ELR (cell line): Measurements from ENCODE around the gene DENND2D.

Source experiments
- DNase-seq: peaks from one replicate; pipeline ENCODE4 v3.0.0-alpha.2; 2015; ENCODE audit warnings: low read depth

Gene DENND2D

GRCh38 chr1:111199881-111200801 is at the start of gene DENND2D:
TSS of gene DENND2D (minus strand) at chr1:111200646. CDS start at chr1:111200459, 187 bp downstream.
- DNase-seq, result no peak

- DNase-seq, result no peak
Measured at GRCh38 chr1:111249960-111250359, 49.5 kb upstream of the DENND2D start.

- no peak for DNase-seq
Measured at GRCh38 chr1:111247125-111247838, 46.8 kb upstream of the DENND2D start.

GRCh38 chr1:111242805-111243523 is 42.5 kb upstream of the DENND2D start:
- no peak for DNase-seq

- peak; percentile 20 for DNase-seq
Measured at GRCh38 chr1:111241797-111242196, 41.4 kb upstream of the DENND2D start.

- DNase-seq, result no peak
Measured at GRCh38 chr1:111238056-111238795, 37.8 kb upstream of the DENND2D start.

GRCh38 chr1:111236806-111237205 is 36.4 kb upstream of the DENND2D start:
- DNase-seq, result no peak

- no peak for DNase-seq
Measured at GRCh38 chr1:111236379-111236778, 35.9 kb upstream of the DENND2D start.

- peak; percentile 70 for DNase-seq
Measured at GRCh38 chr1:111234866-111235265, 34.4 kb upstream of the DENND2D start.

GRCh38 chr1:111234258-111234657 is 33.8 kb upstream of the DENND2D start:
- peak; percentile 50 for DNase-seq

- DNase-seq, result no peak
Measured at GRCh38 chr1:111232134-111232533, 31.7 kb upstream of the DENND2D start.

- no peak for DNase-seq
Measured at GRCh38 chr1:111228748-111229126, 28.3 kb upstream of the DENND2D start.

- DNase-seq, result peak; percentile 76
Measured at GRCh38 chr1:111227851-111228747, 27.7 kb upstream of the DENND2D start.

GRCh38 chr1:111227434-111227833 is 27.0 kb upstream of the DENND2D start, which contains the start of gene CHI3L2:
TSS of gene CHI3L2 (plus strand) at chr1:111227713. CDS start at chr1:111227730, 17 bp downstream.
- DNase-seq, result no peak

- no peak for DNase-seq
Measured at GRCh38 chr1:111225717-111226400, 25.4 kb upstream of the DENND2D start.

- DNase-seq, result no peak
Measured at GRCh38 chr1:111225091-111225490, 24.6 kb upstream of the DENND2D start.

GRCh38 chr1:111223126-111223685 is 22.8 kb upstream of the DENND2D start:
- DNase-seq, result no peak

GRCh38 chr1:111222308-111223125 is 22.1 kb upstream of the DENND2D start:
- peak; percentile 76 for DNase-seq
